GM23248 (cell line): Measurements from ENCODE around the gene ACTL8.

Experiments used
- EZH2 ChIP-seq: fragments of 200-600 bp; sonication (generic); IDR thresholded peaks from 2 replicates; pipeline ENCODE4 v1.6.1; 2018; ENCODE audit warnings: antibody characterized with exemption, mild to moderate bottlenecking; ENCODE audit not compliant: insufficient read depth, poor library complexity, severe bottlenecking
- EZH2phosphoT487 ChIP-seq: fragments of 200-600 bp; sonication (generic); IDR thresholded peaks from 2 replicates; pipeline ENCODE4 v1.6.1; 2018; ENCODE audit warnings: antibody characterized with exemption, moderate library complexity, mild to moderate bottlenecking, low read depth; ENCODE audit not compliant: insufficient read depth

DNA sequence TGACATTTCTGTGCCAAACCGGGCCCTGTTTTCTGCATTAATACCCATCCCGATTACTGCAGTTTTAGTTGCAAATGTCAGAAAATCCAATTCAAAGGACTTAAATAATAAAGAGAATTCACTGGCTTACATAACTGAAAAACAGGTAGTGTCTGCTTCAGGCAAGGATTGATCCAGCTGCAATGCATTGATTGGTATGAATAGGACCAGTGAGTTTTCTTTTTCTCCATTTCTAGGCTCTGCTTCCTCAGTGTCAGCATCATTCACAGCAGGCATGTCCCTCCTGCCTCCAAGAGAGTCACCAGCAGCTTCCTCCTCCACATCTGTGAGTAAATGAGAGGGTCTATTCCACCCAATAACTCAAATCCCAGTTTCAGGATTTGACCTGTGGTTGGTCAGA is 33.7 kb upstream of the ACTL8 start:
- TF ChIP-seq EZH2 (no peak), EZH2phosphoT487 (no peak)
